Neutrophil (primary cell): ENCODE measurements around the gene GNG12.

ENCODE experiments used
- H3K27ac ChIP-seq: fragments of 200-600 bp; sonication (generic); 2 replicates; pipeline ENCODE4 v1.5.1; 2016; ENCODE audit warnings: mild to moderate bottlenecking, moderate library complexity
- H3K27me3 ChIP-seq: fragments of 200-600 bp; sonication (generic); 2 replicates; pipeline ENCODE4 v1.6.0; 2016; ENCODE audit warnings: mild to moderate bottlenecking
- H3K36me3 ChIP-seq: fragments of 200-600 bp; sonication (generic); 2 replicates; pipeline ENCODE4 v1.5.1; 2017
- H3K4me1 ChIP-seq, 2 experiments: fragments of 200-600 bp in 1 of 2; sonication (generic) in 1 of 2; 1 replicate in 1 of 2; 2 replicates in 1 of 2; pipeline versions ENCODE4 v1.5.1 to v1.6.1; 2013 to 2016; ENCODE audit warnings: low read depth in 1 of 2, low read length in 1 of 2, mild to moderate bottlenecking in 1 of 2, moderate library complexity in 1 of 2; ENCODE audit not compliant: control insufficient read depth in 1 of 2, insufficient read depth in 1 of 2
- H3K4me3 ChIP-seq, 2 experiments: fragments of 200-600 bp in 1 of 2; sonication (generic) in 1 of 2; 1 replicate in 1 of 2; 2 replicates in 1 of 2; pipeline ENCODE4 v1.5.1; 2013 to 2016; ENCODE audit warnings: low read depth in 1 of 2, low read length in 1 of 2, mild to moderate bottlenecking in 1 of 2, moderate library complexity in 1 of 2
- H3K9me3 ChIP-seq: fragments of 200-600 bp; sonication (generic); 2 replicates; pipeline ENCODE4 v1.5.1; 2016
- TF ChIP-seq, protein P1 (sequence below): fragments of 200-600 bp; sonication (generic); IDR thresholded peaks from 2 replicates; pipeline ENCODE4 v1.5.1; 2016; ENCODE audit warnings: antibody characterized with exemption

Gene GNG12

DNA sequence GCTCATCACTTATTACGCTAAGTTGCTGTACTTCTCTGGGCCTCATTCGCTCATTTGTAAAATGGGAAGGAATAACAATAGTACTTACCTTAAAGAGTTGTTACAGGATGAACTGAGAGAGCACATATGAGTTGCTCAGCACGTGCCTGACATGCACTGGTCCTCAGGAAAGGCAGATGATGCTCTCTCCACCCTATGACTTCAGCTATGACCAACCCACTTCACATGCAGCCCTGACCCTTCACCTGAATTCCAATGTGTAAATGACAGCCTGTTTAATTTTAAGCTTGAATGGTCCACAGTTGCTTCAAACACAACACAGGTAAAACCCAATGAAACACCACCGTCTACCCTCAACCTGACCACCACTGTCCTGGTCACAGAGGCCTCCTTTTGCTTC is 115.4 kb downstream of the GNG12 start:
- TF ChIP-seq, protein P1, sequence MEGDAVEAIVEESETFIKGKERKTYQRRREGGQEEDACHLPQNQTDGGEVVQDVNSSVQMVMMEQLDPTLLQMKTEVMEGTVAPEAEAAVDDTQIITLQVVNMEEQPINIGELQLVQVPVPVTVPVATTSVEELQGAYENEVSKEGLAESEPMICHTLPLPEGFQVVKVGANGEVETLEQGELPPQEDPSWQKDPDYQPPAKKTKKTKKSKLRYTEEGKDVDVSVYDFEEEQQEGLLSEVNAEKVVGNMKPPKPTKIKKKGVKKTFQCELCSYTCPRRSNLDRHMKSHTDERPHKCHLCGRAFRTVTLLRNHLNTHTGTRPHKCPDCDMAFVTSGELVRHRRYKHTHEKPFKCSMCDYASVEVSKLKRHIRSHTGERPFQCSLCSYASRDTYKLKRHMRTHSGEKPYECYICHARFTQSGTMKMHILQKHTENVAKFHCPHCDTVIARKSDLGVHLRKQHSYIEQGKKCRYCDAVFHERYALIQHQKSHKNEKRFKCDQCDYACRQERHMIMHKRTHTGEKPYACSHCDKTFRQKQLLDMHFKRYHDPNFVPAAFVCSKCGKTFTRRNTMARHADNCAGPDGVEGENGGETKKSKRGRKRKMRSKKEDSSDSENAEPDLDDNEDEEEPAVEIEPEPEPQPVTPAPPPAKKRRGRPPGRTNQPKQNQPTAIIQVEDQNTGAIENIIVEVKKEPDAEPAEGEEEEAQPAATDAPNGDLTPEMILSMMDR: no peak
- H3K4me1 ChIP-seq: no peaks in the 10 kb centered on the region
- H3K36me3 ChIP-seq: no peaks in the 10 kb centered on the region
- H3K27me3 ChIP-seq: no peaks in the 10 kb centered on the region
- H3K4me3 ChIP-seq: no peak overlapping the region
- H3K9me3 ChIP-seq: no peaks in the 10 kb centered on the region
- no peak overlapping the region for H3K27ac ChIP-seq

DNA sequence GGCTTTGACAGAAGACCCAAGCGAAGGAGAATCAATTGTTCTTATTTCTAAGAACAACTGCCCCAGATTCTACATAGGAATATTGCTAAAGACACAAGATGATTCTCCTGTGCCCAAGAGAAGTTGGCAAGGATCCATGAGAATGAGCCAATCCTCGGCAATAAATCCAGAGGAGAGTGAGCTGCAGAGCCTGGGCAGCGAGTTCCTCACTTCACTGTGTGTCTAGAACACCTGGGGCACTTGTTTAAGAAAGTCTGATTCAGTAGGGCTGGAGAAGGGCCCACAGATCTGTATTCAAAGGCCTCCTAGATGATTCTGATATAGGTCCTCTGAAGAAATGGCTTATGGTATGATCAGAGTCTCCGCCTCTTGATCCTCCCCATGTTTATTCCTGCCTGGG is 116.5 kb downstream of the GNG12 start:
- Histone ChIP-seq H3K27me3 (no peaks in the 10 kb centered on the region), H3K9me3 (no peaks in the 10 kb centered on the region), H3K4me3 (no peak overlapping the region), H3K4me1 (no peaks in the 10 kb centered on the region), H3K36me3 (no peaks in the 10 kb centered on the region), H3K27ac (no peak overlapping the region)
- TF ChIP-seq, protein P1: no peak

DNA sequence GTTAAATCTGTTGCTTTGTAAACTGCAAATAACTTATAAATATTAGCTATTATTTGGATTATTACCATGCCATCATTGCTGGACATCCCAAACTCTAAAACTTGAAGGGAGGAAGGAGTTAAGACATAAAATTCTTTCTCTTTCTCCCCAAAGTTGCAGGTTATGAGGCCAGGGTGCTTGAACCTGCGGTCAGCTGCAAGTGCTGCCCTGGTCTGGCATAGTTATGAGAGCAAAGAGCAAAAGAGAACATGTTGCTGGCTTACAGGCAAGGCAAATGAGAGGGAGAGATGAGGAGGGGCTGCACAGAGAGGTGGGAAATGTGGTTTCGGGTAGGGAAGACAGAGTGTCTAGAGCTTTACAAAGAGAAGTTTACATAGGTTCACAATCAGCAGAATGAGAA is 117.4 kb downstream of the GNG12 start:
- no peaks in the 10 kb centered on the region for H3K27me3 ChIP-seq
- TF ChIP-seq, protein P1: no peak
- no peaks in the 10 kb centered on the region for H3K9me3 ChIP-seq
- no peak overlapping the region for H3K4me3 ChIP-seq
- H3K27ac ChIP-seq: no peak overlapping the region
- no peaks in the 10 kb centered on the region for H3K36me3 ChIP-seq
- no peaks in the 10 kb centered on the region for H3K4me1 ChIP-seq

DNA sequence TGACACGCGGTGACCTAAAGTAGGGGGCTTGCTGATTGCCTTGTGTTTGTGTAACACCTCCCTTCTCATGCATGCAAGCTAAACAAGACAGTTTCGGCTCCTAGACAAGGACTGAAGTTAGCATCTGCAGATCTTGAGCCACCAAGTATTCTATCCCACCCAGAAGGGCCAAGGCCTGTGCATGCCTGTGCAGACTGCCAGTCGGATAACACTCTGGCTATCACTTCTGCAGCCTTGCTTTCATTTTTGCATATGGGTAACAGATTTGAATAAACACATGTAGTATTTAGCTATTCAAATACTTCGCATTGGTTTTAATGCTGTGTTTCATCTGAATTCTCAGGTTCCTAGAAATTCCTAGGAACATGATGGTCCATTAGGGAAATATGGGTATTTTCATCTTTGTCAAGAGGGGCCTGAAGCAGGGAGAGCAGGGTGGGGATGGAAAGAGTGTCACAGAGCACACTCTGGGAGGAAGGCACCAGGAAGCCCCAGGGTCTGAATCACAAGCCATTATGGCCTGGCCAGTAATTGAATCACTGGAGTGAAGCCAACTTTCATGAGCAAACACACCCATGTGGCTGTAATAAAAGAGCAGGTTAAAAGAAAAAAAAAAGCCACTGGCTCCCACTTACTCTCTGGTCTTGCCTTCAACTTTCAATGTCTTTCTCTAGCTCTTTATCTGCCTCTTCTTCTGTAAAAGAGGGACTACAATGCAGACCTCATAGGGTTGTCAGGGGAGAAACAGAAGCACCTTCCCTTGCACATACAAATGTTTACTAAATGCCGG is 120.0 kb downstream of the GNG12 start:
- no peak overlapping the region for H3K27ac ChIP-seq
- H3K4me1 ChIP-seq: no peaks in the 10 kb centered on the region
- H3K9me3 ChIP-seq: no peaks in the 10 kb centered on the region
- H3K4me3 ChIP-seq: no peak overlapping the region
- no peaks in the 10 kb centered on the region for H3K27me3 ChIP-seq
- H3K36me3 ChIP-seq: no peaks in the 10 kb centered on the region
- TF ChIP-seq, protein P1: no peak

DNA sequence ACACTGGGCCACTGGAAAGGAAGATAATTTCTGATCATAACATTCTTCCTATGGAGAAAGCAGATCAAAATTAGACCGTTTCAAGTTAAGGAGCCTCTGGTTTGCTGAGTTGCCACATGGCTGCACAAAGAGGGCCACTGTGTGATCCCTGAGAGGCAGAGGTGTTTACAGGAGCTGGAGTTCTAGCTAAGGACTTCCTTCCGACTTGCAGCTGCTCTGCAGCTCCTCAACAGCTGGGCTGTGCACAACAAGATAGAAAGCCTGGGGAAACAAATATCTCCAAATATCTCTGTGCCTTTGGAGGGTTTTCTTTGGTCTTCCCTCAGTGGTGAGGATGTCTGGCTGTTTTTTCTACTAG is 121.4 kb downstream of the GNG12 start:
- no peak overlapping the region for H3K27ac ChIP-seq
- H3K9me3 ChIP-seq: no peaks in the 10 kb centered on the region
- H3K27me3 ChIP-seq: no peaks in the 10 kb centered on the region
- TF ChIP-seq, protein P1: no peak
- H3K4me3 ChIP-seq: no peak overlapping the region
- no peaks in the 10 kb centered on the region for H3K4me1 ChIP-seq
- H3K36me3 ChIP-seq: no peaks in the 10 kb centered on the region
